K562 (cell line): ENCODE results near the gene TMC5.
"Not testable (repeated sequence)": the region's sequence is repeated elsewhere in the genome, so short reads cannot be mapped to it uniquely, and the experiment has no call there.

ENCODE experiments used
- CHD4 ChIP-seq: fragments of 200-600 bp; sonication (generic); IDR thresholded peaks from 3 replicates; pipeline ENCODE4 v1.6.1; 2012; ENCODE audit warnings: low read depth, mild to moderate bottlenecking, mixed read lengths, low read length, inconsistent platforms; ENCODE audit not compliant: insufficient read depth, insufficient replicate concordance, poor library complexity, severe bottlenecking
- REST ChIP-seq, 2 experiments: fragments of 450-650 bp; formaldehyde crosslinking in 1 of 2; IDR thresholded peaks; 2 replicates each; pipeline versions ENCODE4 v1.4.0 to v1.6.1; 2014 to 2020; ENCODE audit warnings: mild to moderate bottlenecking in 2 of 2, borderline replicate concordance in 1 of 2, low read depth in 1 of 2
- TAF9B ChIP-seq: fragments of 450-650 bp; IDR thresholded peaks from 2 replicates; pipeline ENCODE4 v1.6.1; 2018; ENCODE audit warnings: mild to moderate bottlenecking; ENCODE audit not compliant: partially characterized antibody

GRCh38 chr16:19412055-19412454 is 5.6 kb upstream of the TMC5 start:
- TF ChIP-seq CHD4; TAF9B; REST (IDR thresholded peaks at IDR 0.05; ENCODE audit: borderline replicate concordance); REST (CRISPR knock-in tag; IDR thresholded peaks at IDR 0.05; ENCODE audit: low read depth): not testable (repeated sequence)
